CD4-positive, CD25-positive, alpha-beta regulatory T cell (primary cell): Measurements from ENCODE around the gene TNPO2. TPM values are rescaled to one million over a fixed set of nuclear protein-coding genes. Genes with fewer than 3 reads are reported as not detected.

ENCODE experiments used
- polyA plus RNA-seq, 4 donors: library from polyadenylated mRNA; unstranded; fragments of 300-500 nt; fragmentation: Illumina TruSeq; gene quantifications; one replicate each; pipeline ENCODE4 v1.2.3, GENCODE V29; 2021
- total RNA-seq: library from RNA; stranded (reverse); gene quantifications from one replicate; pipeline ENCODE4 v1.2.3, GENCODE V29; 2022

TNPO2 gene
- total and polyA plus RNA-seq, 5 donors from 2014 or later, result 1.7 to 42.9 (median 2.3) TPM

Other genes starting within 250 kb of the TNPO2 start
- gene ZNF709, start 239.1 kb downstream of the TNPO2 start, total RNA-seq, result 1.9 TPM
- gene ZNF709, start 239.1 kb downstream of the TNPO2 start, polyA plus RNA-seq, result 1 to 10 TPM; 1.4 to 4.0 (median 3.1) TPM
- gene ZNF564, start 172.4 kb downstream of the TNPO2 start, total RNA-seq, result 16.1 TPM
- gene ZNF564, start 172.4 kb downstream of the TNPO2 start, polyA plus RNA-seq, result 10 to 100 TPM; 16.3 to 20.2 (median 17.6) TPM
- 11.3 TPM for gene ZNF490, start 113.1 kb downstream of the TNPO2 start, total RNA-seq
- 1 to 10 TPM; 4.7 to 8.4 (median 5.7) TPM for gene ZNF490, start 113.1 kb downstream of the TNPO2 start, polyA plus RNA-seq
- 65.1 TPM for gene ZNF791, start 113.0 kb downstream of the TNPO2 start, total RNA-seq
- 10 to 100 TPM in 3 of 4 donors, 1 to 10 TPM in 1; 9.6 to 14.0 (median 12.2) TPM for gene ZNF791, start 113.0 kb downstream of the TNPO2 start, polyA plus RNA-seq
- gene MAN2B1, start 57.2 kb downstream of the TNPO2 start, total RNA-seq, result 147 TPM
- 10 to 100 TPM; 46.3 to 58.6 (median 49.3) TPM for gene MAN2B1, start 57.2 kb downstream of the TNPO2 start, polyA plus RNA-seq
- 13.0 TPM for gene WDR83, start 57.1 kb downstream of the TNPO2 start, total RNA-seq
- gene WDR83, start 57.1 kb downstream of the TNPO2 start, polyA plus RNA-seq, result 10 to 100 TPM; 10.6 to 18.5 (median 12.9) TPM
- gene DHPS, start 42.1 kb downstream of the TNPO2 start, total RNA-seq, result 122 TPM
- gene DHPS, start 42.1 kb downstream of the TNPO2 start, polyA plus RNA-seq, result 100 to 1,000 TPM in 1 of 4 donors, 10 to 100 TPM in 3; 78.5 to 105 (median 96.8) TPM
- not detected for gene GNG14, start 35.9 kb downstream of the TNPO2 start, total RNA-seq
- gene GNG14, start 35.9 kb downstream of the TNPO2 start, polyA plus RNA-seq, result not detected
- 1.7 TPM for gene FBXW9, start 27.3 kb downstream of the TNPO2 start, total RNA-seq
- 1 to 10 TPM; 5.0 to 8.1 (median 6.6) TPM for gene FBXW9, start 27.3 kb downstream of the TNPO2 start, polyA plus RNA-seq
- 197 TPM for gene TRIR, start 10.8 kb upstream of the TNPO2 start, total RNA-seq
- 100 to 1,000 TPM; 238 to 323 (median 261) TPM for gene TRIR, start 10.8 kb upstream of the TNPO2 start, polyA plus RNA-seq
- gene GET3, start 13.6 kb upstream of the TNPO2 start, total RNA-seq, result 37.9 TPM
- gene GET3, start 13.6 kb upstream of the TNPO2 start, polyA plus RNA-seq, result 10 to 100 TPM; 68.0 to 91.2 (median 81.9) TPM
- gene BEST2, start 27.9 kb upstream of the TNPO2 start, total RNA-seq, result not detected
- not detected for gene BEST2, start 27.9 kb upstream of the TNPO2 start, polyA plus RNA-seq
- 16.9 TPM for gene HOOK2, start 51.6 kb upstream of the TNPO2 start, total RNA-seq
- gene HOOK2, start 51.6 kb upstream of the TNPO2 start, polyA plus RNA-seq, result 1 to 10 TPM in 3 of 4 donors, under 1 TPM in 1; 0.24 to 1.9 (median 1.6) TPM
- 2,802 TPM for gene JUNB, start 67.6 kb upstream of the TNPO2 start, total RNA-seq
- 100 to 1,000 TPM; 582 to 986 (median 765) TPM for gene JUNB, start 67.6 kb upstream of the TNPO2 start, polyA plus RNA-seq
- 74.0 TPM for gene PRDX2, start 77.9 kb upstream of the TNPO2 start, total RNA-seq
- gene PRDX2, start 77.9 kb upstream of the TNPO2 start, polyA plus RNA-seq, result 100 to 1,000 TPM; 326 to 380 (median 341) TPM
- gene THSD8, start 78.1 kb upstream of the TNPO2 start, total RNA-seq, result 2.8 TPM
- gene THSD8, start 78.1 kb upstream of the TNPO2 start, polyA plus RNA-seq, result 10 to 100 TPM in 1 of 4 donors, 1 to 10 TPM in 1, under 1 TPM in 1, not detected in 1; 0.66 to 13.9 (median 4.8) TPM
- 4.7 TPM for gene RNASEH2A, start 82.7 kb upstream of the TNPO2 start, total RNA-seq
- 10 to 100 TPM; 18.7 to 27.5 (median 23.4) TPM for gene RNASEH2A, start 82.7 kb upstream of the TNPO2 start, polyA plus RNA-seq
- gene RTBDN, start 110.6 kb upstream of the TNPO2 start, total RNA-seq, result not detected
- gene RTBDN, start 110.6 kb upstream of the TNPO2 start, polyA plus RNA-seq, result not detected
- gene MAST1, start 114.6 kb upstream of the TNPO2 start, total RNA-seq, result 0.94 TPM
- gene MAST1, start 114.6 kb upstream of the TNPO2 start, polyA plus RNA-seq, result 1 to 10 TPM in 1 of 4 donors, under 1 TPM in 2, not detected in 1; 0.05 to 1.8 (median 0.52) TPM
- 20.2 TPM for gene DNASE2, start 157.5 kb upstream of the TNPO2 start, total RNA-seq
- 10 to 100 TPM; 54.4 to 72.1 (median 63.6) TPM for gene DNASE2, start 157.5 kb upstream of the TNPO2 start, polyA plus RNA-seq
- gene KLF1, start 163.3 kb upstream of the TNPO2 start, total RNA-seq, result not detected
- under 1 TPM in 1 of 4 donors, not detected in 3; 0.23 TPM for gene KLF1, start 163.3 kb upstream of the TNPO2 start, polyA plus RNA-seq
- gene GCDH, start 167.2 kb upstream of the TNPO2 start, total RNA-seq, result 40.0 TPM
- 10 to 100 TPM; 15.1 to 17.6 (median 16.1) TPM for gene GCDH, start 167.2 kb upstream of the TNPO2 start, polyA plus RNA-seq
- gene SYCE2, start 195.4 kb upstream of the TNPO2 start, total RNA-seq, result 0.54 TPM
- under 1 TPM in 1 of 4 donors, not detected in 3; 0.14 TPM for gene SYCE2, start 195.4 kb upstream of the TNPO2 start, polyA plus RNA-seq
- gene FARSA, start 209.8 kb upstream of the TNPO2 start, total RNA-seq, result 28.9 TPM
- gene FARSA, start 209.8 kb upstream of the TNPO2 start, polyA plus RNA-seq, result 10 to 100 TPM; 52.2 to 74.0 (median 62.6) TPM
- 484 TPM for gene CALR, start 214.7 kb upstream of the TNPO2 start, total RNA-seq
- 100 to 1,000 TPM; 113 to 172 (median 149) TPM for gene CALR, start 214.7 kb upstream of the TNPO2 start, polyA plus RNA-seq
- 80.9 TPM for gene RAD23A, start 221.9 kb upstream of the TNPO2 start, total RNA-seq
- 10 to 100 TPM; 73.8 to 85.0 (median 78.1) TPM for gene RAD23A, start 221.9 kb upstream of the TNPO2 start, polyA plus RNA-seq
- gene GADD45GIP1, start 233.3 kb upstream of the TNPO2 start, total RNA-seq, result 7.4 TPM
- 10 to 100 TPM; 57.2 to 71.9 (median 66.6) TPM for gene GADD45GIP1, start 233.3 kb upstream of the TNPO2 start, polyA plus RNA-seq
- gene DAND5, start 245.6 kb upstream of the TNPO2 start, total RNA-seq, result not detected
- not detected for gene DAND5, start 245.6 kb upstream of the TNPO2 start, polyA plus RNA-seq